ENCODE data around the gene POU3F3.

POU3F3 gene

GRCh38 chr2:104860451-104860790, 6.5 kb downstream of the POU3F3 start:
- TF ChIP-seq POLR2AphosphoS5 (IDR thresholded peaks at IDR 0.05; ENCODE audit: low read depth) (no peak), CTCF (IDR thresholded peaks at IDR 0.05; ENCODE audit: insufficient read depth, low read length) (no peak), SPI1 (IDR thresholded peaks at IDR 0.05; ENCODE audit: borderline replicate concordance, low read depth) (no peak), GABPA (IDR thresholded peaks at IDR 0.05; ENCODE audit: low read depth) (no peak), REST (IDR thresholded peaks at IDR 0.05; ENCODE audit: insufficient replicate concordance, low read depth) (no peak)
- Histone ChIP-seq H3K27me3 (ENCODE audit: insufficient read depth, poor library complexity, severe bottlenecking) (peaks cover 78% of the 10 kb centered on the region), H3K27ac (replicated peaks) (no peak overlapping the region), H3K4me3 (replicated peaks; ENCODE audit: insufficient read depth, low read length) (no peak overlapping the region)
- DNase-seq (ENCODE audit: low read depth in 1 of 2, low spot score in 1 of 2), result no peak

- TF ChIP-seq POLR2AphosphoS5 (IDR thresholded peaks at IDR 0.05; ENCODE audit: low read depth), result no peak
- TF ChIP-seq REST (IDR thresholded peaks at IDR 0.05; ENCODE audit: insufficient replicate concordance, low read depth), result no peak
- Histone ChIP-seq H3K4me3 (replicated peaks; ENCODE audit: insufficient read depth, low read length) (no peak overlapping the region), H3K27ac (replicated peaks) (no peak overlapping the region), H3K27me3 (ENCODE audit: insufficient read depth, poor library complexity, severe bottlenecking) (peaks cover 85% of the 10 kb centered on the region)
- no peak for DNase-seq (ENCODE audit: low read depth in 1 of 2, low spot score in 1 of 2)
Measured at GRCh38 chr2:104861351-104862057, 7.6 kb downstream of the POU3F3 start.

- Histone ChIP-seq H3K27ac (replicated peaks) (no peak overlapping the region), H3K27me3 (ENCODE audit: insufficient read depth, poor library complexity, severe bottlenecking) (peaks cover 87% of the 10 kb centered on the region), H3K4me3 (replicated peaks; ENCODE audit: insufficient read depth, low read length) (no peak overlapping the region)
- TF ChIP-seq CTCF (IDR thresholded peaks at IDR 0.05; ENCODE audit: insufficient read depth, low read length) (no peak), POLR2AphosphoS5 (IDR thresholded peaks at IDR 0.05; ENCODE audit: low read depth) (no peak), REST (IDR thresholded peaks at IDR 0.05; ENCODE audit: insufficient replicate concordance, low read depth) (no peak), SPI1 (IDR thresholded peaks at IDR 0.05; ENCODE audit: borderline replicate concordance, low read depth) (no peak), GABPA (IDR thresholded peaks at IDR 0.05; ENCODE audit: low read depth) (no peak)
- no peak for DNase-seq (ENCODE audit: low read depth in 1 of 2, low spot score in 1 of 2)
Measured at GRCh38 chr2:104862058-104862941, 8.4 kb downstream of the POU3F3 start.
